IPS-15b (cell line): ENCODE measurements around the gene RABGAP1L.

Experiments
- H3K27me3 ChIP-seq: one replicate; pipeline ENCODE4 v1.6.1; 2013; ENCODE audit warnings: low read length; ENCODE audit not compliant: control insufficient read depth, insufficient read depth
- H3K36me3 ChIP-seq: one replicate; pipeline ENCODE4 v1.6.1; 2013; ENCODE audit warnings: low read length; ENCODE audit not compliant: control insufficient read depth, insufficient read depth
- H3K4me1 ChIP-seq: one replicate; pipeline ENCODE4 v1.6.1; 2013; ENCODE audit warnings: mild to moderate bottlenecking, low read length; ENCODE audit not compliant: control insufficient read depth, insufficient read depth
- H3K4me3 ChIP-seq: one replicate; pipeline ENCODE4 v1.5.1; 2013; ENCODE audit warnings: low read depth, low read length
- H3K9ac ChIP-seq: one replicate; pipeline ENCODE4 v1.6.1; 2013; ENCODE audit warnings: low read depth, mild to moderate bottlenecking, low read length
- H3K9me3 ChIP-seq: one replicate; pipeline ENCODE4 v1.6.1; 2013; ENCODE audit warnings: mild to moderate bottlenecking, low read length; ENCODE audit not compliant: control insufficient read depth, insufficient read depth

The RABGAP1L gene

DNA sequence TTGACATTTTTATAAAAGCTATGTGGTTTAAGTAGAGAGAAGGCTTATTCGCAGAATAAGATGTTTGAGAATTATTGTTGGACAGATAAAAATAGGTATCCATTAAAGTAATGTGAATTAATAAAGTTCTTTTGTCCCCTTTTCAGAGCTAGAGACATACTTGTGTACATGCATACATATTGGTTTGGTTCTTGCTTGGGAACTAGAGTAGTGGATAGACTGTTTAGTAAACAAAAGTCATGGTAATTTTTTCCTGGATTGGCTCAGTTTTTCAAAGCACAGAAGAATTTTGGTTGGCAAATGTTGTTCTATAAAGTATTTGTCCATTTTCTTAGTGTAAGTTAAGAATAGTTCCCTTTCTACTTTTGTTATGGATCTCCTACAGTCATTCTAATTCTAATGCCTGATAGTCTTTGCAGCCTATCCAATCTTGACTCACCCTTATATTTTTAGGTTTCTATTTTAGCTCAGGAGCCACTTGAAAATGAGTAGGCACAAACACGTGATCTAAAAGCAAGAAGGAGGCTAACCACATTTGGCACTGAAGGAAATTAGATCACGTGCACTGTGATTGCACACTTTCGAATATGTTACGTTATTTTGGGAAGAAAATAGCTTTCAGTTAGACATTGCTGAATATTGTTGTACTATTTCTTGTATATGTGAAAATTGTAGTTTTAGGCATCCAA lies 47.0 kb downstream of the RABGAP1L start:
- peaks cover 4% of the 10 kb centered on the region for H3K4me1 ChIP-seq
- H3K36me3 ChIP-seq: no peaks in the 10 kb centered on the region
- H3K9me3 ChIP-seq: no peaks in the 10 kb centered on the region
- no peak overlapping the region for H3K9ac ChIP-seq
- no peak overlapping the region for H3K4me3 ChIP-seq
- no peaks in the 10 kb centered on the region for H3K27me3 ChIP-seq

DNA sequence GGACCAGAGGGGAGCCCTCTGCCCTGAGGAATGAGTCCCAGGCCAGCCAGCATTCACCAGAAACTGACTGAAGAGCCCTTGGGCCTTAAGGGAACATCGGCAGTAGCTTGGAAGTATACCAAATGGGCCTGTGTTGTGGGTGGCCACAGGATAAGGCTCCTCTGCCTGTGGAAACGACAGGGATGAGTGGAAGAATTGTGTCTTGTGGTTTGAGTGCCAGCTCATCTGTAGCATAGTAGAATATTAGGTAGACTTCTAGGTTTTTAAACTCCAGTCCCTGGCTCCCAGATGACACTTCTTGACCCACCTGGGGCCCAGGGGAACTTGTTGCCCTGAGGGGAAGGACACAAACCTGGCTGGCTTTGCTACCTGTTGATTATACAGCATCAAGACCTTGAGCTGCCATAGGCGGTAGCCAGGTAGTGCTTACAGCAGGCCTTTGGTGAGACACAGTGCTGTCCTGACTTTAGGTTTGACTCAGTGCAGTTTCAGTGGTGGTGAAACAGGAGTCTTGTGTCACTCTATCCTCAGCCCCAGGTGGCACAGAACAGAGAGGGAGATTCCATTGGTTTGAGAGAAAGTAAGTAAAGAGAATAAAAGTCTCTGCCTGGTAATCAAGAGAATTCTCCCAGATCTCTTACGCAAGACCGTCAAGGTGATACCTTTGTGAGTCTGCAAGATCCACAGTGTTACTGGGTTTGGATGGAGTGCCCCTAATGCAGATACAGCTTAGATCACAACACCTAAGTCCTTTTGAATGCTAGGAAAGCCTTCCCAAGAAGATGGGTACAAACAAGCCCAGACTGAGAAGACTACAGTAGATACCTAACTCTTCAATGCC lies 50.2 kb downstream of the RABGAP1L start:
- Histone ChIP-seq H3K9me3 (no peaks in the 10 kb centered on the region), H3K27me3 (no peaks in the 10 kb centered on the region), H3K4me1 (peaks cover 4% of the 10 kb centered on the region), H3K4me3 (no peak overlapping the region), H3K9ac (no peak overlapping the region), H3K36me3 (no peaks in the 10 kb centered on the region)

DNA sequence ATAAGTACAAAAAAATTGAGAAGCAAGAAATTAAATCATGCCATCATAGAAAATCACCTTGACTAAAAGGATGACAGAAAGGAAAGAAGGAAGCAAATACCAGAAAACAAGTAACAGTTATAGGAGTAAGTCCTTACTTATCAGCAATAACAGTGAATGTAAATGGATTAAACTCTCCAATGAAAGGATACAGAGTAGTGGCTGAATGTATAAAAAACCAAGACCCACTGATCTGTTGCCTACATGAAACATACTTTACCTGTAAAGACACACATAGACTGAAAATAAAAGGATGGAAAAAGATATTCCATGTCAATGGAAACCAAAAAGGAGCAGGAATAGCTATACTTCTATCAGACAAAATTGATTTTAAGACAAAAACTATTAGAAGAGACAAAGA lies 52.2 kb downstream of the RABGAP1L start:
- no peak overlapping the region for H3K9ac ChIP-seq

DNA sequence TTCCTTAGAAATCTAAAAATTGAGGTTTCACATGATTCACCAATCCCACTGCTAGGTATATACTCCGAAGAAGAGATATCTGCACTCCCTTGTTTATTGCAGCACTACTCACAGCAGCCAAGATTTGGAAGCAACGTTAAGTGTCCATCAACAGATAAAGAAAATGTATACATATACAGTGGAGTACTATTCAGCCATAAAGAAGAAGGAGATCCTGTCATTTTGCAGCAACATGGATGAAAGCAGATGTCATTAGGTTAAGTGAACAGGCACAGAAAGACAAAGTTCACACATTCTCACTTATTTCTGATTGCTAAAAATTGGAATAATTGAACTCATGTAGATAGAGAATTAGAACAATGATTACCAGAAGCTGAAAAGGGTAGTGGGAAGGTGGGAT lies 56.4 kb downstream of the RABGAP1L start:
- no peak overlapping the region for H3K9ac ChIP-seq
- no peaks in the 10 kb centered on the region for H3K27me3 ChIP-seq
- H3K4me3 ChIP-seq: no peak overlapping the region
- peaks cover 2% of the 10 kb centered on the region for H3K4me1 ChIP-seq
- no peaks in the 10 kb centered on the region for H3K36me3 ChIP-seq
- H3K9me3 ChIP-seq: no peaks in the 10 kb centered on the region

More for the DNA sequence above, 52.2 kb downstream of the RABGAP1L start:
- Histone ChIP-seq H3K27me3 (no peaks in the 10 kb centered on the region), H3K9me3 (no peaks in the 10 kb centered on the region), H3K36me3 (no peaks in the 10 kb centered on the region), H3K4me1 (peaks cover 4% of the 10 kb centered on the region), H3K4me3 (no peak overlapping the region)

DNA sequence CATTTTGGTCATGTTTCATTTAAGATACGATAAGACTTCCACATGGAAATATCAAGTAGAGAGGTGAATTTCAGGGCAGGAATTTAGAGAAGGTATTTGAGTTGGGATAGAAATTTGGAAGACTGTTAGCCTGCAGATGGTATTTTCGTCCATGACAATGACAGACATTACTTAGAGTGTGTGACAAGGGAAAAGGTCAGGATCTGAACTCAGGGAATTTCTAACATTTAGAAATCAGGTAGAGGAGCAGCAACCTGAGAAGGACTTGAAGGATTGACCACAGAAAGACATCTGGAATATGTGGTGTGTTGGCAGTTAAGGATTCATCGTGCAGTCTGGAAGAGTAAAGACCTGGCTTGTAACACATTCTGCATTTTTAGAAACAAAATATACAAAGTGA lies 57.9 kb downstream of the RABGAP1L start:
- no peak overlapping the region for H3K9ac ChIP-seq
- peaks cover 2% of the 10 kb centered on the region for H3K4me1 ChIP-seq
- no peak overlapping the region for H3K4me3 ChIP-seq
- no peaks in the 10 kb centered on the region for H3K9me3 ChIP-seq
- no peaks in the 10 kb centered on the region for H3K27me3 ChIP-seq
- no peaks in the 10 kb centered on the region for H3K36me3 ChIP-seq

DNA sequence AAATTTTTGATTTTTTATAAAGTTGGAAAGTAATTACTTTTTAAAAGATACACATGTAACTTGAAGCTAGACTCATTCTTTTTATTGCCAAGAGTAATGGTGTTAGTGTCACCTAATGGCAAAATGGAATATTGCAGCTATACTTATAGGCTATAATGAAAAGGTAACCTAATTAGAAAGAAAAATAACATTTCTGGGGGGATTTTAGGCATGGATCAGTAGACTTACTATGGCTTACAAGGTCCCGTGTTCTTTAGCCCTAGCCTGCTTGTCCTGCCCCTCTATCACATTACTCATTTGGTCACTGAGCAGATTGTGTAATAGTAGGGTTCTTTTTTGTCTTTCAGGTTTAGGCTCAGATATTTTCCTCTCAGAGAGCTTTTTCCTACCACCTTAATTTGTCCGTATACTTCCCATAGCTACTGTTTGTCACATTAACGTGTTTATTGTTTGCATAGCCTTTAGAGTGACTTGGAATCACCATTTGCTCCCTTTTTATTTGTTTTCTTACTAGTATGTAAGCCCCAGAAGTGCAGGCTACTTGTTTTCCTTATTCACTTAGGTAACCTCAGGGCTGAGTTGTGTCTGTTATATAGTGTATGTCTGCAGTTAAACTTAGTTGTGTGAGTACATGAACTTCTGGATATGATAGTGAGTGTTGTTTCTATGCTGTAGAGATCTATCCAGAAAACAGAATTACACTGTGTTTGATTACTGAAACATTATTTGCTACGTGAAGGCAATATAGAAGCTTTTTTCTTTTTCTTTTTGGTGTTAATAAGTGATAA lies 58.7 kb downstream of the RABGAP1L start:
- Histone ChIP-seq H3K27me3 (no peaks in the 10 kb centered on the region), H3K36me3 (no peaks in the 10 kb centered on the region), H3K9ac (no peak overlapping the region), H3K4me1 (peaks cover 2% of the 10 kb centered on the region), H3K9me3 (no peaks in the 10 kb centered on the region), H3K4me3 (no peak overlapping the region)

DNA sequence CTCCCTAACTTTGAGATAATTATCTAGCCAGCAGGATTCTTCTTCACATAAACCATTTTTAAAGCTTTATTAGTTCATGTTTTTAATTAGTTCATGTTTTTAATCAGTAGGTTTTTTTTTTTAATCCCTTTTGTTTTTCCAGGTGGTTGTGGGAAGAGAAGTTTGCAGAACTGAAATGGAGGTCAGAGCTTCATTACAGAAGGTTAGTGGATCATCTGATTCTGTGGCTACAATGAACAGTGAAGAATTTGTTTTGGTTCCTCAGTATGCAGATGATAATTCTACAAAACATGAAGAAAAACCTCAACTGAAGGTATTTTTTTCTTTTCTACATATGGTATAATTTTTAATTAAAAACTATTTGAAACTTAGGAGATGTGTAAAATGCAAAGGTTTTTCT lies 59.7 kb downstream of the RABGAP1L start:
- Histone ChIP-seq H3K36me3 (no peaks in the 10 kb centered on the region), H3K9me3 (no peaks in the 10 kb centered on the region), H3K27me3 (no peaks in the 10 kb centered on the region), H3K4me1 (peaks cover 2% of the 10 kb centered on the region), H3K4me3 (no peak overlapping the region), H3K9ac (no peak overlapping the region)

DNA sequence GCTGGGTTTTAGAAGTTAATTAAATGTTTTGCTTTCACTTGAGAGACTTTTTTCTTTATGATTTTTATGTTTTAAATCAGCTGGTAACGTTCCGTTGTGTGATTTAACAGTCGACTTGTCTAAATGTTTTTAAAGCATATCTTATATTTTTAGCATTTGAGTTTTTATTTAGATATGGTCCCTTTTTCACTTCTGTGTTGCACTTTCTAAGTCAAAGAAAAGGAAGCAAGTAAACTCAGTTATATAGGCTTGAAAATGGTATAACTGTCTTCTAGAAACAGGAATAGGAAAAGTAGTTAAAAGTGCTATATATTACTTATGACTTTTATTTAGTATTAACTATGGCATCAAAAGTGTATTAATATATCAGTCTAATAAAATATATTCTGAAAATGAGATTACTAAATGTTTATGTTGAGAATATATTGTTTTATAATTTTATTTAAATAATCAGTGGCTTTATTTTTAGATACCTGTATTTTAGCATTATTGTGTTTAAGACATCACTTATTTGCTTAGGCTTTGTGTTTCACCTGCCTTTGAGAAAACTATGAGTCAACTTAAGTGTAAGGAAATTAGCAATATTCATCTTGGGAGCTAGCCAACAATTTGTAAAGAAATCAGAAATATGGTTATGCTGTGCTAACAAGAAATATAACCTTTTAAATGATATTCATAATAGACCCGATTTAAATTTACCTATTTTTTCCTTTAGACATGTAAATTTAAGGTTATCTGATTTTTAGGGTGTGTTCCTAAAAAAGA lies 60.5 kb downstream of the RABGAP1L start:
- Histone ChIP-seq H3K27me3 (no peaks in the 10 kb centered on the region), H3K9me3 (no peaks in the 10 kb centered on the region), H3K4me1 (peaks cover 2% of the 10 kb centered on the region), H3K9ac (no peak overlapping the region), H3K36me3 (no peaks in the 10 kb centered on the region), H3K4me3 (no peak overlapping the region)

DNA sequence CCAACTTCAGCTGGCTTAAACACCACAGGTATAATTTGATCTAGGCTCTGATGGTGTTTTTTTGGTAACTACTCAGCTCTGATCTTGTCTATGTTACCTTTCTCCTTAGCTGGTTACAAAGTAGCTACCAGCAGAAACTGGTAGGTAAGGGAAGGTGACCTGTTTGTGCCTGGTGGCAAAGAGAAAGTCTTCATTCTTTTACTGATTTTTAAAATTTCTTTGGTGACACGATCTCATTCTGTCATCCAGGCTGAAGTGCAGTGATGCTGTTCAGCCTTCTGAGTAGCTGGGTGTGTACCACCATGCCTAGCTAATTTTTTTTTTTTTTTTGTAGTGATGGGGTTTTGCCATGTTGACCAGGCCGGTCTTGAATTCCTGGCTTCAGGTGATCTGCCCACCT lies 62.4 kb downstream of the RABGAP1L start:
- Histone ChIP-seq H3K4me1 (peaks cover 2% of the 10 kb centered on the region), H3K36me3 (no peaks in the 10 kb centered on the region), H3K27me3 (no peaks in the 10 kb centered on the region)

DNA sequence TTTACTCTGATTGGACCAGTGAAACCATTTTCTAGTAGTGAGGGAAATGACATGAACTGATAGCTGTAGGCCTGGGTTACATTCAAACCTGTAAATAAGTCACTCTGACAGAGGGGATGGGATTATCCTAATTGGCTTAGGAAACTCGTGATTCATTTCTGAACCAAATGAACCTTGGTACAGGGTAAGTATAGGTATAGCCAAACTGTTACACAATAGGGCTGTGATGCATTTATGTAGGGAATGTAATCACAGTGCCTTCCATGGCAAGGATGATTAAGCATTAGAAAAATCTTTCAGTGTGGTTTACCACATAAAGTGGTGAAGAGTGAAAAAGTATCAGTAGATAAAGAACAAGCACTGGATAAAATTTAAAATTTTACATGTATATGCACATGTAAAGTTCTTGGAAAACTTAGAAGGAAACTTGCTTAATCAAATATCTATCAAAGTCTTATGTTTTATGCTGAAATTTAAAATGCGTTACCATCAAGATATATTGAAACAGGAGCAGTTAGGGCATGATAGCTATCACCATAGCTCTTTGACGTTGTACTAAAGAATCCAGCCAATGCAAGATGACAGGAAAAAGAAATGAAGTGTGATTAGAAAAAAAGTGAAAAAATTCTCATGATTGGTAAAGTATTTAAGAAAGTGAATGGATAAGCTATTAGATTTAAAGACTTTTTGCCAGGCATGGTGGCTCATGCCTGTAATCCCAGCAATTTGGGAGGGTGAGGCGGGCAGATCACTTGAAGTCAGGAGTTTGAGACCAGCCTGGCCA lies 63.0 kb downstream of the RABGAP1L start:
- Histone ChIP-seq H3K36me3 (no peaks in the 10 kb centered on the region), H3K27me3 (no peaks in the 10 kb centered on the region), H3K9ac (no peak overlapping the region), H3K4me3 (no peak overlapping the region), H3K9me3 (no peaks in the 10 kb centered on the region), H3K4me1 (peaks cover 2% of the 10 kb centered on the region)

More for the DNA sequence above, 62.4 kb downstream of the RABGAP1L start:
- no peaks in the 10 kb centered on the region for H3K9me3 ChIP-seq
- H3K9ac ChIP-seq: no peak overlapping the region
- H3K4me3 ChIP-seq: no peak overlapping the region
